Fibroblast of lung (primary cell): ENCODE data around the gene SPON2.

Experiments used
- EZH2 ChIP-seq: IDR thresholded peaks from 2 replicates; pipeline ENCODE4 v1.5.1; 2012; ENCODE audit warnings: low read length, control low read depth, mild to moderate bottlenecking; ENCODE audit errors: missing control alignments
- TF ChIP-seq, protein P1 (sequence below), 2 donors: IDR thresholded peaks in 1 of 2; conservative IDR thresholded peaks in 1 of 2; 1 replicate in 1 of 2; 2 replicates in 1 of 2; pipeline ENCODE4 v1.5.1; 2011 to 2012; ENCODE audit warnings: low read length in 2 of 2, control low read depth in 1 of 2, inconsistent platforms in 1 of 2, low read depth in 1 of 2, mild to moderate bottlenecking in 1 of 2

DNA sequence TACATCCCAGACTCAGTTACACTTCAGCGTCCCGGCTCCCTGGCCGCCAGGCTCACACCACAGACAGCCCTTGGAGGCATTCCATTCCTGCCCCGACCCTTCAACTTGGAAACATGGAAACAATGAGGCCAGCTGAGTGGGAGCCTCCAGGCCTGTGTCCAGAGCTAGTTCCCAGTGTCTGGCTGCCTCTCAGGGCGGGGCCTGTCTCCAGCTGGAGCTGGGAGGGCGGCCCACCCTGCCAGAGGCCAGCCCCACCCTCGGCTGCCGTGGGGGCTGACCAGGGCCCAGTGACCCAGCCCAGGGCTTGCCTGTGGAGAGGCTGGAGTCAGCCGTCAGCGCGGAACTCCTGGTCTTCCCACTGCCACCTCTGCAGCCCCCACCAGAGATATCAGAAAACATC is 37.4 kb upstream of the SPON2 start:
- TF ChIP-seq, protein P1, sequence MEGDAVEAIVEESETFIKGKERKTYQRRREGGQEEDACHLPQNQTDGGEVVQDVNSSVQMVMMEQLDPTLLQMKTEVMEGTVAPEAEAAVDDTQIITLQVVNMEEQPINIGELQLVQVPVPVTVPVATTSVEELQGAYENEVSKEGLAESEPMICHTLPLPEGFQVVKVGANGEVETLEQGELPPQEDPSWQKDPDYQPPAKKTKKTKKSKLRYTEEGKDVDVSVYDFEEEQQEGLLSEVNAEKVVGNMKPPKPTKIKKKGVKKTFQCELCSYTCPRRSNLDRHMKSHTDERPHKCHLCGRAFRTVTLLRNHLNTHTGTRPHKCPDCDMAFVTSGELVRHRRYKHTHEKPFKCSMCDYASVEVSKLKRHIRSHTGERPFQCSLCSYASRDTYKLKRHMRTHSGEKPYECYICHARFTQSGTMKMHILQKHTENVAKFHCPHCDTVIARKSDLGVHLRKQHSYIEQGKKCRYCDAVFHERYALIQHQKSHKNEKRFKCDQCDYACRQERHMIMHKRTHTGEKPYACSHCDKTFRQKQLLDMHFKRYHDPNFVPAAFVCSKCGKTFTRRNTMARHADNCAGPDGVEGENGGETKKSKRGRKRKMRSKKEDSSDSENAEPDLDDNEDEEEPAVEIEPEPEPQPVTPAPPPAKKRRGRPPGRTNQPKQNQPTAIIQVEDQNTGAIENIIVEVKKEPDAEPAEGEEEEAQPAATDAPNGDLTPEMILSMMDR (conservative IDR thresholded peaks at IDR 0.05 in 1 of 2, IDR thresholded peaks at IDR 0.05 in 1 of 2; ENCODE audit: low read depth in 1 of 2, low read length in 2 of 2): no peak
- TF ChIP-seq EZH2: no peak
